HEK293 (cell line): ENCODE data around the gene MAGI1.

ENCODE experiments used
- BCL11B ChIP-seq: fragments of 450-650 bp; formaldehyde crosslinking; IDR thresholded peaks from 2 replicates; pipeline ENCODE4 v1.5.1; 2016; ENCODE audit warnings: low read depth, missing biosample characterization, missing genetic modification characterization
- IKZF3 ChIP-seq: fragments of 450-650 bp; IDR thresholded peaks from 2 replicates; pipeline ENCODE4 v1.5.0; 2018; ENCODE audit warnings: missing biosample characterization, mild to moderate bottlenecking, missing genetic modification characterization, moderate library complexity
- MZF1 ChIP-seq: fragments of 450-650 bp; formaldehyde crosslinking; IDR thresholded peaks from 2 replicates; pipeline ENCODE4 v1.5.1; 2017; ENCODE audit warnings: missing biosample characterization, missing genetic modification characterization, borderline replicate concordance
- SCRT2 ChIP-seq: fragments of 450-650 bp; formaldehyde crosslinking; IDR thresholded peaks from 2 replicates; pipeline ENCODE4 v1.5.1; 2016; ENCODE audit warnings: missing biosample characterization, missing genetic modification characterization
- SP7 ChIP-seq: fragments of 450-650 bp; formaldehyde crosslinking; IDR thresholded peaks from 2 replicates; pipeline ENCODE4 v1.5.1; 2016; ENCODE audit warnings: missing biosample characterization, missing genetic modification characterization
- TRIM28 ChIP-seq: IDR thresholded peaks from 2 replicates; pipeline ENCODE4 v1.6.1; 2011; ENCODE audit warnings: low read length, control low read depth, borderline replicate concordance
- ZBTB1 ChIP-seq: fragments of 450-650 bp; formaldehyde crosslinking; IDR thresholded peaks from 2 replicates; pipeline ENCODE4 v1.5.1; 2016; ENCODE audit warnings: missing biosample characterization, missing genetic modification characterization
- ZBTB21 ChIP-seq: fragments of 450-650 bp; formaldehyde crosslinking; IDR thresholded peaks from 2 replicates; pipeline ENCODE4 v1.5.1; 2017; ENCODE audit warnings: missing biosample characterization, missing genetic modification characterization
- ZNF133 ChIP-seq: fragments of 450-650 bp; formaldehyde crosslinking; IDR thresholded peaks from 2 replicates; pipeline ENCODE4 v1.5.1; 2016; ENCODE audit warnings: missing biosample characterization, missing genetic modification characterization
- ZNF138 ChIP-seq: fragments of 450-650 bp; formaldehyde crosslinking; IDR thresholded peaks from 2 replicates; pipeline ENCODE4 v1.5.1; 2016; ENCODE audit warnings: missing biosample characterization, missing genetic modification characterization, borderline replicate concordance
- ZNF169 ChIP-seq: fragments of 450-650 bp; formaldehyde crosslinking; IDR thresholded peaks from 2 replicates; pipeline ENCODE4 v1.5.1; 2016; ENCODE audit warnings: missing biosample characterization, missing genetic modification characterization
- ZNF174 ChIP-seq: fragments of 450-650 bp; formaldehyde crosslinking; IDR thresholded peaks from 2 replicates; pipeline ENCODE4 v1.5.0; 2017; ENCODE audit warnings: missing biosample characterization, mild to moderate bottlenecking, missing genetic modification characterization
- ZNF19 ChIP-seq: fragments of 450-650 bp; formaldehyde crosslinking; IDR thresholded peaks from 2 replicates; pipeline ENCODE4; 2016; ENCODE audit warnings: missing biosample characterization, missing genetic modification characterization, low read depth
- ZNF2 ChIP-seq: fragments of 450-650 bp; formaldehyde crosslinking; IDR thresholded peaks from 2 replicates; pipeline ENCODE4 v1.5.1; 2016; ENCODE audit warnings: missing biosample characterization, missing genetic modification characterization
- ZNF335 ChIP-seq: fragments of 450-650 bp; formaldehyde crosslinking; conservative IDR thresholded peaks from 2 replicates; pipeline ENCODE4 v1.5.1; 2016; ENCODE audit warnings: missing biosample characterization, missing genetic modification characterization
- ZNF341 ChIP-seq: fragments of 450-650 bp; formaldehyde crosslinking; IDR thresholded peaks from 2 replicates; pipeline ENCODE4; 2016; ENCODE audit warnings: low read depth, missing biosample characterization, missing genetic modification characterization
- ZNF354C ChIP-seq: fragments of 450-650 bp; formaldehyde crosslinking; IDR thresholded peaks from 2 replicates; pipeline ENCODE4 v1.5.1; 2016; ENCODE audit warnings: missing biosample characterization, missing genetic modification characterization, low read depth, borderline replicate concordance
- ZNF394 ChIP-seq: fragments of 450-650 bp; formaldehyde crosslinking; IDR thresholded peaks from 2 replicates; pipeline ENCODE4 v1.5.1; 2016; ENCODE audit warnings: missing biosample characterization, missing genetic modification characterization, mild to moderate bottlenecking, moderate library complexity, borderline replicate concordance
- ZNF530 ChIP-seq: fragments of 450-650 bp; formaldehyde crosslinking; IDR thresholded peaks from 2 replicates; pipeline ENCODE4 v1.5.1; 2016; ENCODE audit warnings: low read depth, missing biosample characterization, missing genetic modification characterization
- ZNF585B ChIP-seq: fragments of 450-650 bp; formaldehyde crosslinking; IDR thresholded peaks from 2 replicates; pipeline ENCODE4 v1.5.1; 2016; ENCODE audit warnings: missing biosample characterization, missing genetic modification characterization
- ZNF596 ChIP-seq: fragments of 450-650 bp; IDR thresholded peaks from 2 replicates; pipeline ENCODE4 v1.5.0; 2018; ENCODE audit warnings: missing biosample characterization, mild to moderate bottlenecking, missing genetic modification characterization, moderate library complexity
- ZNF660 ChIP-seq: fragments of 450-650 bp; IDR thresholded peaks from 2 replicates; pipeline ENCODE4 v1.5.1; 2018; ENCODE audit warnings: missing biosample characterization, mild to moderate bottlenecking, missing genetic modification characterization
- ZNF670 ChIP-seq: fragments of 450-650 bp; formaldehyde crosslinking; IDR thresholded peaks from 2 replicates; pipeline ENCODE4 v1.5.1; 2016; ENCODE audit warnings: missing biosample characterization, missing genetic modification characterization, low read depth
- ZNF76 ChIP-seq: fragments of 450-650 bp; formaldehyde crosslinking; IDR thresholded peaks from 2 replicates; pipeline ENCODE4; 2016; ENCODE audit warnings: low read depth, missing biosample characterization, missing genetic modification characterization, borderline replicate concordance
- ZNF837 ChIP-seq: fragments of 450-650 bp; formaldehyde crosslinking; IDR thresholded peaks from 2 replicates; pipeline ENCODE4 v1.5.1; 2016; ENCODE audit warnings: missing biosample characterization, missing genetic modification characterization
- ZNF843 ChIP-seq: fragments of 450-650 bp; formaldehyde crosslinking; IDR thresholded peaks from 2 replicates; pipeline ENCODE4 v1.5.1; 2016; ENCODE audit warnings: missing biosample characterization, missing genetic modification characterization
- ZSCAN16 ChIP-seq: fragments of 450-650 bp; formaldehyde crosslinking; IDR thresholded peaks from 2 replicates; pipeline ENCODE4 v1.5.1; 2016; ENCODE audit warnings: missing biosample characterization, missing genetic modification characterization
- TF ChIP-seq, protein P1 (sequence below): fragments of 450-650 bp; formaldehyde crosslinking; IDR thresholded peaks from 2 replicates; pipeline ENCODE4 v1.5.1; 2016; ENCODE audit warnings: missing biosample characterization, missing genetic modification characterization
- TF ChIP-seq, protein P2 (sequence below): fragments of 450-650 bp; formaldehyde crosslinking; IDR thresholded peaks from 2 replicates; pipeline ENCODE4 v1.5.1; 2016; ENCODE audit warnings: missing biosample characterization, missing genetic modification characterization
- TF ChIP-seq, protein P3 (sequence below): fragments of 450-650 bp; formaldehyde crosslinking; IDR thresholded peaks from 2 replicates; pipeline ENCODE4 v1.5.1; 2017; ENCODE audit warnings: missing biosample characterization, missing genetic modification characterization

MAGI1 gene

DNA sequence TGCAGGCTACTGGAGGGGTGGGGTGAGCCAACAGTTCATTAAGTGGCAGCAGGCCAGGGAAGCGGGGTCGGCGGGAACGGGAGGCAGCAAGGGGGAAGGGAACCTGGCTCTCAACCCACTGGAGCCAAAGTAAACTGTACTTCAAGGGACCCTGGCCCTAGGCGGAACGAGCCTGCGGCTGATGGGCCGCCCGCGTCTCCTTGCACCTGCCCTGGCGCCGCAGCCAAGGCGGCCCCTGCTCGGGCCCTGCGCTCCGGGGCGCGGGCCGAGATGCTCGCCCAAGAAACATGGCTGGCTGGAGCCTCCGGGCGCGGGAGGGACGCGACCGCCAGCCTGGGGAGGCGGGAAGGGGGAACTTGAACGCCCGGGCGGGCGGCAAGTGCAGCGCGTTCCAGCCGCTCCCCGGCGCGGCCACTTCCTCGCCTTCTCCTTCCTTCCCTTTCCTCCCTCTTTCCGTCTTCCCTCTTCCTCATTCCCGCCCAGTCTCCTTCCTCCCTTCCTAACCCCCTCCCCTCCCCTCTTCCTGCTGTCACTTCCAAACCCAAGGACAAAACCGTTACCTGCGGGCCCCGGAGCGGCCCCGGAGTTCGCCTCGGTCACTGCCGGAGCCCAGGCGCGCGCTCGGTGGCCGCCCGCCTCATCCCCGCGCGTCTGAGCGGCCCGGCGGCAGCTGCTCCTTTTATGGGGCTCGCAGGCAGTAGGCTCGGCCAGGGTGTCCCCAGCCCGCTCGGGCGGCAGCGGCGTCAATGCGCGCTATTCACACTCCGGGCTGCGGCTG is 489.7 kb downstream of the MAGI1 start (continued):
- TF ChIP-seq ZNF585B (tag by site-specific recombination) (no peak), ZBTB21 (tag by site-specific recombination) (no peak), ZNF843 (tag by site-specific recombination) (no peak), ZNF394 (tag by site-specific recombination) (peak; percentile 26; the same call in 1 of the 2 replicates), SP7 (tag by site-specific recombination) (no peak), ZNF660 (tag by site-specific recombination) (0 out of 2 replicates have a peak, but pooled peaks have one; percentile 16), ZNF670 (no peak), ZNF354C (tag by site-specific recombination) (no peak), ZNF19 (tag by site-specific recombination) (no peak), ZNF341 (tag by site-specific recombination) (no peak), TRIM28 (no peak), ZNF2 (tag by site-specific recombination) (no peak), ZNF169 (tag by site-specific recombination) (no peak), ZNF596 (no peak), ZNF174 (tag by site-specific recombination) (no peak), SCRT2 (tag by site-specific recombination) (0 out of 2 replicates have a peak, but pooled peaks have one; percentile 10), ZNF335 (tag by site-specific recombination) (peak; percentile 64), ZNF133 (tag by site-specific recombination) (no peak), IKZF3 (tag by site-specific recombination) (no peak), ZNF138 (tag by site-specific recombination) (no peak), ZBTB1 (tag by site-specific recombination) (no peak), ZSCAN16 (tag by site-specific recombination) (peak; percentile 14; the same call in 1 of the 2 replicates), BCL11B (no peak), MZF1 (tag by site-specific recombination) (no peak), ZNF837 (tag by site-specific recombination) (no peak), ZNF530 (no peak), ZNF76 (tag by site-specific recombination) (0 out of 2 replicates have a peak, but pooled peaks have one; percentile 19)
- TF ChIP-seq, protein P1, sequence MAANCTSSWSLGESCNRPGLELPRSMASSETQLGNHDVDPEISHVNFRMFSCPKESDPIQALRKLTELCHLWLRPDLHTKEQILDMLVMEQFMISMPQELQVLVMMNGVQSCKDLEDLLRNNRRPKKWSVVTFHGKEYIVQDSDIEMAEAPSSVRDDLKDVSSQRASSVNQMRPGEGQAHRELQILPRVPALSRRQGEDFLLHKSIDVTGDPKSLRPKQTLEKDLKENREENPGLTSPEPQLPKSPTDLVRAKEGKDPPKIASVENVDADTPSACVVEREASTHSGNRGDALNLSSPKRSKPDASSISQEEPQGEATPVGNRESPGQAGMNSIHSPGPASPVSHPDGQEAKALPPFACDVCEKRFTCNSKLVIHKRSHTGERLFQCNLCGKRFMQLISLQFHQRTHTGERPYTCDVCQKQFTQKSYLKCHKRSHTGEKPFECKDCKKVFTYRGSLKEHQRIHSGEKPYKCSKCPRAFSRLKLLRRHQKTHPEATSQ (tag by site-specific recombination), result no peak
- TF ChIP-seq, protein P2, sequence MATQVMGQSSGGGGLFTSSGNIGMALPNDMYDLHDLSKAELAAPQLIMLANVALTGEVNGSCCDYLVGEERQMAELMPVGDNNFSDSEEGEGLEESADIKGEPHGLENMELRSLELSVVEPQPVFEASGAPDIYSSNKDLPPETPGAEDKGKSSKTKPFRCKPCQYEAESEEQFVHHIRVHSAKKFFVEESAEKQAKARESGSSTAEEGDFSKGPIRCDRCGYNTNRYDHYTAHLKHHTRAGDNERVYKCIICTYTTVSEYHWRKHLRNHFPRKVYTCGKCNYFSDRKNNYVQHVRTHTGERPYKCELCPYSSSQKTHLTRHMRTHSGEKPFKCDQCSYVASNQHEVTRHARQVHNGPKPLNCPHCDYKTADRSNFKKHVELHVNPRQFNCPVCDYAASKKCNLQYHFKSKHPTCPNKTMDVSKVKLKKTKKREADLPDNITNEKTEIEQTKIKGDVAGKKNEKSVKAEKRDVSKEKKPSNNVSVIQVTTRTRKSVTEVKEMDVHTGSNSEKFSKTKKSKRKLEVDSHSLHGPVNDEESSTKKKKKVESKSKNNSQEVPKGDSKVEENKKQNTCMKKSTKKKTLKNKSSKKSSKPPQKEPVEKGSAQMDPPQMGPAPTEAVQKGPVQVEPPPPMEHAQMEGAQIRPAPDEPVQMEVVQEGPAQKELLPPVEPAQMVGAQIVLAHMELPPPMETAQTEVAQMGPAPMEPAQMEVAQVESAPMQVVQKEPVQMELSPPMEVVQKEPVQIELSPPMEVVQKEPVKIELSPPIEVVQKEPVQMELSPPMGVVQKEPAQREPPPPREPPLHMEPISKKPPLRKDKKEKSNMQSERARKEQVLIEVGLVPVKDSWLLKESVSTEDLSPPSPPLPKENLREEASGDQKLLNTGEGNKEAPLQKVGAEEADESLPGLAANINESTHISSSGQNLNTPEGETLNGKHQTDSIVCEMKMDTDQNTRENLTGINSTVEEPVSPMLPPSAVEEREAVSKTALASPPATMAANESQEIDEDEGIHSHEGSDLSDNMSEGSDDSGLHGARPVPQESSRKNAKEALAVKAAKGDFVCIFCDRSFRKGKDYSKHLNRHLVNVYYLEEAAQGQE, result no peak
- TF ChIP-seq, protein P3, sequence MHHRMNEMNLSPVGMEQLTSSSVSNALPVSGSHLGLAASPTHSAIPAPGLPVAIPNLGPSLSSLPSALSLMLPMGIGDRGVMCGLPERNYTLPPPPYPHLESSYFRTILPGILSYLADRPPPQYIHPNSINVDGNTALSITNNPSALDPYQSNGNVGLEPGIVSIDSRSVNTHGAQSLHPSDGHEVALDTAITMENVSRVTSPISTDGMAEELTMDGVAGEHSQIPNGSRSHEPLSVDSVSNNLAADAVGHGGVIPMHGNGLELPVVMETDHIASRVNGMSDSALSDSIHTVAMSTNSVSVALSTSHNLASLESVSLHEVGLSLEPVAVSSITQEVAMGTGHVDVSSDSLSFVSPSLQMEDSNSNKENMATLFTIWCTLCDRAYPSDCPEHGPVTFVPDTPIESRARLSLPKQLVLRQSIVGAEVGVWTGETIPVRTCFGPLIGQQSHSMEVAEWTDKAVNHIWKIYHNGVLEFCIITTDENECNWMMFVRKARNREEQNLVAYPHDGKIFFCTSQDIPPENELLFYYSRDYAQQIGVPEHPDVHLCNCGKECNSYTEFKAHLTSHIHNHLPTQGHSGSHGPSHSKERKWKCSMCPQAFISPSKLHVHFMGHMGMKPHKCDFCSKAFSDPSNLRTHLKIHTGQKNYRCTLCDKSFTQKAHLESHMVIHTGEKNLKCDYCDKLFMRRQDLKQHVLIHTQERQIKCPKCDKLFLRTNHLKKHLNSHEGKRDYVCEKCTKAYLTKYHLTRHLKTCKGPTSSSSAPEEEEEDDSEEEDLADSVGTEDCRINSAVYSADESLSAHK (tag by site-specific recombination), result no peak
